ENCODE measurements around the gene GABRR1. TPM values are rescaled to one million over a fixed set of nuclear protein-coding genes. Genes with fewer than 3 reads are reported as not detected.

GABRR1 gene
- total RNA-seq, 4 donors from 2014 or later, result 0.14 TPM; not detected in 3

DNA sequence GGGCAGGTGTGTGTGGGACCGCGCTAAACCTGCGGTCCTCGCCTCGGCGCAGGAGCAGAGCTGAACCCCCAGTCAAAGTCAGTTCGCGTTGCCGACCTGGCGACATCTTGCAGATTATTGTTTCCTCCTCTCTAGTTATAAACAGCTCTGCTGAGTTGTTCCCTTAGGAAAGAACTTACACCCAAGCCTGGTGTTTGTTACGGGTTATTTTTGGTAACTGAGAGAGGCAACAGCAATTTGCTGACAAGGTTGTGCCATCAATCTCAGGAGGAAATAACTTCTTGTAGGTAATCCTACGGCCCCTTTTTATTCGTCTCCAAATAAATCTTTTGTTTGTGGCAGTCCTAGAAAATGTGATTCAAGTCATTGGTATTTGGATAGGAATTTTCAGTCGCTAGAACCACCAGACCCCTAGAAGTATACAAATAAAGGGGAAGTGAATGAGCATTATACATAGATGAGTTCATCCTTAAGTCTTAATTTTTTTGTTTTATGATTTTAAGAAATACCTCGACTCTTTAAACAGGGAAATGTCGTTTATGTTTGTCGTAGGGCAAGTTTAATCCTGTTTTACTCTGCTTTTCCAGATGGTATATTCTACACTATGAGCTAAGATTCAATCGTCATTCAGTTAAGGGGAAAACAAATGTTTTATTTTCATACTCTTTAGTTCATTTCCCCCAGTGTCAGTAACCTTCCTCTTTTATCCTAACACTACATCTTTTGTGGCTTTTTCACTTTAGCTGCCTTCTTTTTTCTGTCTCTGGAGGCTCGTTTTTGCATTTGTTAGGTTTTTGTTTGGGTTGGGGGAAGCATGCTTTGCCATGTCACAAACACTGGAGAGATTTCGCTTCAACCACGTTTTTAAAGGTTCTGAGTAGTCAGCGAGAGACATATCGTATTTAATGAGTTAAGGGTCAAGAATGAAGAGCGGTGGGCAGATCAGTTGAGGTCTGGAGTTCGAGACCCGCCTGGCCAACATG is 70.1 kb downstream of the GABRR1 start:
- DNase-seq, result no peak
- TF ChIP-seq, protein P1, sequence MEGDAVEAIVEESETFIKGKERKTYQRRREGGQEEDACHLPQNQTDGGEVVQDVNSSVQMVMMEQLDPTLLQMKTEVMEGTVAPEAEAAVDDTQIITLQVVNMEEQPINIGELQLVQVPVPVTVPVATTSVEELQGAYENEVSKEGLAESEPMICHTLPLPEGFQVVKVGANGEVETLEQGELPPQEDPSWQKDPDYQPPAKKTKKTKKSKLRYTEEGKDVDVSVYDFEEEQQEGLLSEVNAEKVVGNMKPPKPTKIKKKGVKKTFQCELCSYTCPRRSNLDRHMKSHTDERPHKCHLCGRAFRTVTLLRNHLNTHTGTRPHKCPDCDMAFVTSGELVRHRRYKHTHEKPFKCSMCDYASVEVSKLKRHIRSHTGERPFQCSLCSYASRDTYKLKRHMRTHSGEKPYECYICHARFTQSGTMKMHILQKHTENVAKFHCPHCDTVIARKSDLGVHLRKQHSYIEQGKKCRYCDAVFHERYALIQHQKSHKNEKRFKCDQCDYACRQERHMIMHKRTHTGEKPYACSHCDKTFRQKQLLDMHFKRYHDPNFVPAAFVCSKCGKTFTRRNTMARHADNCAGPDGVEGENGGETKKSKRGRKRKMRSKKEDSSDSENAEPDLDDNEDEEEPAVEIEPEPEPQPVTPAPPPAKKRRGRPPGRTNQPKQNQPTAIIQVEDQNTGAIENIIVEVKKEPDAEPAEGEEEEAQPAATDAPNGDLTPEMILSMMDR (IDR thresholded peaks at IDR 0.05), result no peak
- peak in 2 of 3 donors; percentile 33 to 42 for TF ChIP-seq POLR2AphosphoS5 (IDR thresholded peaks at IDR 0.05)
- peak overlapping the region; percentile 76 to 84 (median 78) for H3K4me3 ChIP-seq
- intact Hi-C loops (cut with DNase I; ENCODE audit: low total_unique reads), result loop anchor here (2.0 to 5.0 kb wide), 2 partner anchors 110 to 124 kb away; no protein-coding TSS in a partner anchor
- peak overlapping the region; percentile 90 to 95 (median 94) for H3K27ac ChIP-seq
- H3K36me3 ChIP-seq, result no peaks in the 10 kb centered on the region
- in situ Hi-C loops (cut with MboI; ENCODE audit: low pct_ligation_motif_present in 1 of 4, low pct_unique_long_range_greater_than_20kb in 1 of 4, low sequenced_read_pairs in 3 of 4), result no loop called here
- H3K9me3 ChIP-seq, result no peaks in the 10 kb centered on the region
- 8 to 24% methylated on average over 9 to 26 of the region's 26 CpGs for WGBS, 2 donors (ENCODE audit: low coverage in 1 of 2)
- H3K27me3 ChIP-seq, result no peaks in the 10 kb centered on the region
- H3K4me1 ChIP-seq, result peaks cover 0 to 23% (median 10%) of the 10 kb centered on the region in 4 donors

DNA sequence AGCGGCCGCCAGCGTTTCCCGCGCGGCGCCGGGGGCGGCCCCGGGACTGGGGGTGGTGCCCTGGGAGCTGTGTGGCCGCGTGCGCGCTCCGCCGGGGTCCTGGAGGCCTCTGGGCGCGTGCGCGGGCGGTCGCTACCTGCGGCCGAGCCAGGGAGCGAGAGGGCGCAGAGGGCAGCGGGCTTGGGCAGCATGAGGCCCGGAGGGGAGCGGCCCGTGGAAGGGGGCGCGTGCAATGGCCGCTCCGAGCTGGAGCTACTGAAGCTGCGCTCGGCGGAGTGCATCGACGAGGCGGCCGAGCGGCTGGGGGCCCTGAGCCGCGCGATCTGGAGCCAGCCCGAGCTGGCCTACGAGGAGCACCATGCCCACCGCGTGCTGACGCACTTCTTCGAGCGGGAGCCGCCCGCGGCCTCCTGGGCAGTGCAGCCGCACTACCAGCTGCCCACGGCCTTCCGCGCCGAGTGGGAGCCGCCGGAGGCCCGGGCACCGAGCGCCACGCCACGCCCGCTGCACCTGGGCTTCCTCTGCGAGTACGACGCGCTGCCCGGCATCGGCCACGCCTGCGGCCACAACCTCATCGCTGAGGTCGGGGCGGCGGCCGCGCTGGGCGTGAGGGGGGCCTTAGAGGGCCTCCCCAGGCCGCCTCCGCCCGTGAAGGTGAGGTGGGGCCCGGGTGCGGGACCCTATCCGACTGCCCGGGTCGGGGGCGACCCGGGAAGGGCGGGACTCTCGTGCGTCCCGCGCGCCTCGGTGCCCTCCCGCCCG is 71.0 kb downstream of the GABRR1 start, which contains the start of gene PM20D2:
PM20D2 (plus strand) TSS at position 100 of the 762 bp plus-strand sequence; CDS start at position 190, 90 bp downstream.
- in situ Hi-C loops (cut with MboI; ENCODE audit: low pct_ligation_motif_present in 1 of 4, low pct_unique_long_range_greater_than_20kb in 1 of 4, low sequenced_read_pairs in 3 of 4), result no loop called here

DNA sequence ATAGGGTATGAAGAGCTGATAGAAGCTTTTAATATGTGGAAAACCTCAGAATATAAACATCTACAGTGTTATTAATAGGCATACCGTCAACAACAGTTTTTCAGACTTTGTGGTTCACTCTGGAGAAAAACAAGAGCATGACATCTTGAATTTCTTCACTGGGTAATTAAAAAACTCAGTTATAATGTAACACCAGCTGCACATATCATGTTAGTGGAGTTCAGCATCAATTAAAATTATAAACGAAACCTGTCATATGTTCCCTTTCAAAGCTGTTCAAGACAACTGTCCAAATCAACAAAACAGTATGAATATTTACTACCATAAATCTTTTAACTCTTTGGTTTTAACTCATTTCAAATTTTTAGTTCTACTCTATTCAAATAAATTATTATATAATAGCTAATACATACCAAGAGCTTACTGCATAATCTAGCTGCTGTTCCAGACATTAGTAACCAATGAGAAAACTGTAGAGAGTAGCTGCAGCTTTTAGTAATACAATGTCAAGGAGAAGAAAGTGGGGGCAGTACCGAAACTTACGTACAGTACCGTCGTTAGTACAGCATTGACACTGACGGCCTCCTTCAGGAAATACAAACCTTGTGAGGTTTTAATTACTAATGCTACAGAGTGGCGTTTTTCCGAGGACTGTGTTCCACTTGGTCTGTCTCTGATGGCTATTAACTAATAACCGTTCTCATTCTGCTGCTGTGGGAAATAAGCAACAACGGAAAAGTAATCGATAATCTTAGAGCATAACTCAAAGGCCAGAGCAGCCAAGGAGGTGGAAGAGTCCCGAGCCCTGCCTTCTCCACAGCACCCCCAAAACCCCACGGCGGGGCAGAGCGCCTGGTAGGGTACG is 71.8 kb downstream of the GABRR1 start:
- Histone ChIP-seq H3K36me3 (no peaks in the 10 kb centered on the region), H3K4me3 (peak overlapping the region; percentile 76 to 84 (median 78)), H3K27me3 (no peaks in the 10 kb centered on the region), H3K27ac (peak overlapping the region; percentile 90 to 95 (median 94)), H3K4me1 (peaks cover 0 to 30% (median 10%) of the 10 kb centered on the region in 4 donors), H3K9me3 (no peaks in the 10 kb centered on the region)
- intact Hi-C loops (cut with DNase I; ENCODE audit: low total_unique reads) (loop anchor here (5.0 kb wide), 1 partner anchor 108 kb away; no protein-coding TSS in a partner anchor), in situ Hi-C loops (cut with MboI; ENCODE audit: low pct_ligation_motif_present in 1 of 4, low pct_unique_long_range_greater_than_20kb in 1 of 4, low sequenced_read_pairs in 3 of 4) (no loop called here)
- no peak for DNase-seq
- 3 to 15% methylated on average over 5 to 17 of the region's 17 CpGs for WGBS, 2 donors (ENCODE audit: low coverage in 1 of 2)
- TF ChIP-seq POLR2A (IDR thresholded peaks at IDR 0.05), result no peak
- no peak for TF ChIP-seq POLR2AphosphoS5 (IDR thresholded peaks at IDR 0.05)
- no peak for TF ChIP-seq EP300 (IDR thresholded peaks at IDR 0.05; ENCODE audit: low read depth)
- TF ChIP-seq, protein P1 (IDR thresholded peaks at IDR 0.05), result no peak

More for the DNA sequence above, 71.0 kb downstream of the GABRR1 start, which contains the start of gene PM20D2:
- intact Hi-C loops (cut with DNase I; ENCODE audit: low total_unique reads), result loop anchor here (2.0 to 5.0 kb wide), 2 partner anchors 109 to 123 kb away; no protein-coding TSS in a partner anchor
- peak within 1 kb of the TSS; percentile 76 to 84 (median 78) for H3K4me3 ChIP-seq
- peak within 1 kb of the TSS; percentile 90 to 95 (median 94) for H3K27ac ChIP-seq
- WGBS, 2 donors (ENCODE audit: low coverage in 1 of 2), result 1% methylated on average over 57 of the region's 102 CpGs; no CpG with 5 or more reads in 1 of the 2 donors
- peaks cover 0 to 23% (median 10%) of the 10 kb centered on the region in 4 donors for H3K4me1 ChIP-seq
- H3K9me3 ChIP-seq, result no peaks in the 10 kb centered on the region
- DNase-seq, result peak; percentile 77
- H3K27me3 ChIP-seq, result no peaks in the 10 kb centered on the region
- TF ChIP-seq POLR2A (IDR thresholded peaks at IDR 0.05) (peak; percentile 51), POLR2AphosphoS5 (IDR thresholded peaks at IDR 0.05) (peak; percentile 48 to 73 (median 72)), EP300 (IDR thresholded peaks at IDR 0.05; ENCODE audit: low read depth) (no peak)
- TF ChIP-seq, protein P1 (IDR thresholded peaks at IDR 0.05), result no peak
- H3K36me3 ChIP-seq, result no peaks in the 10 kb centered on the region
